HepG2 (cell line): ENCODE data around the gene NAA35. TPM values are rescaled to one million over a fixed set of nuclear protein-coding genes. Genes with fewer than 3 reads are reported as not detected.

Experiments
- GMEB1 ChIP-seq: sonication (generic); formaldehyde crosslinking; IDR thresholded peaks from 2 replicates; pipeline ENCODE4 v1.5.1; 2020; ENCODE audit warnings: missing genetic modification reagents, mild to moderate bottlenecking, borderline replicate concordance
- ZNF407 ChIP-seq: sonication (generic); formaldehyde crosslinking; IDR thresholded peaks from one replicate; pipeline ENCODE4 v1.5.1; 2020; ENCODE audit warnings: mild to moderate bottlenecking, missing genetic modification reagents; ENCODE audit errors: not compliant biosample characterization
- polyA plus RNA-seq, 8 experiments: library from polyadenylated mRNA; depleted of rRNA in 3 of 8; stranded (reverse) in 7 of 8; unstranded in 1 of 8; fragments of >200 nt; fragmentation: Illumina TruSeq in 4 of 8; extraction: Trizol in 4 of 8; gene quantifications; 2 replicates each; pipeline versions ENCODE4 v1.2.1 to v1.2.3, GENCODE V29; 2011 to 2016; ENCODE audit warnings: low read depth in 4 of 8, missing spikeins in 1 of 8, mixed read lengths in 1 of 8; ENCODE audit not compliant: insufficient read depth in 1 of 8
- total RNA-seq, 5 experiments: library from RNA; depleted of rRNA; stranded (reverse); fragments of >200 nt; fragmentation: Illumina TruSeq; extraction: Trizol; gene quantifications; 2 replicates each; pipeline ENCODE4 v1.2.3, GENCODE V29; 2016; ENCODE audit warnings: low read depth in 1 of 5

The NAA35 gene
- total and polyA plus RNA-seq, 2 of the 13 experiments (the other 11 are each of a cell fraction or from before 2014, with no cell fraction given), result 21.6 to 28.9 TPM

- TF ChIP-seq ZNF407 (no peak), GMEB1 (CRISPR knock-in tag) (no peak)
Observed at GRCh38 chr9:86046071-86046636, 105.2 kb downstream of the NAA35 start (continued).
